Measurements from ENCODE around the gene ZDHHC12. TPM values are rescaled to one million over a fixed set of nuclear protein-coding genes. Genes with fewer than 3 reads are reported as not detected.

The ZDHHC12 gene
- total RNA-seq, 2 donors from 2014 or later: 69.9 to 129 TPM

GRCh38 chr9:128685636-128686489 is 38.1 kb downstream of the ZDHHC12 start:
- peaks cover 9% of the 10 kb centered on the region for H3K4me1 ChIP-seq
- peak overlapping the region; percentile 66 to 93 for H3K9ac ChIP-seq (ENCODE audit: low read depth in 2 of 2, low read length in 2 of 2)
- TF ChIP-seq CTCF (IDR thresholded peaks at IDR 0.05): no peak
- DNase-seq: peak; percentile 44
- H3K27ac ChIP-seq: peak overlapping the region; percentile 96
- intact Hi-C loops (cut with DNase I): no loop called here
- no peaks in the 10 kb centered on the region for H3K36me3 ChIP-seq
- H3K9me3 ChIP-seq: no peaks in the 10 kb centered on the region
- peak overlapping the region; percentile 22 for H3K4me3 ChIP-seq
- H3K27me3 ChIP-seq: no peaks in the 10 kb centered on the region

- H3K9me3 ChIP-seq: no peaks in the 10 kb centered on the region
- DNase-seq: peak; percentile 95
- H3K4me3 ChIP-seq: peak overlapping the region; percentile 59
- no peaks in the 10 kb centered on the region for H3K36me3 ChIP-seq
- TF ChIP-seq CTCF (IDR thresholded peaks at IDR 0.05): no peak
- H3K4me1 ChIP-seq: peaks cover 8% of the 10 kb centered on the region
- no peaks in the 10 kb centered on the region for H3K27me3 ChIP-seq
- H3K9ac ChIP-seq (ENCODE audit: low read depth in 2 of 2, low read length in 2 of 2): peak overlapping the region; percentile 62 to 93
- peak overlapping the region; percentile 96 for H3K27ac ChIP-seq
- intact Hi-C loops (cut with DNase I): no loop called here
These were observed 39.4 kb downstream of the ZDHHC12 start for GRCh38 chr9:128684325-128685199.

- Histone ChIP-seq H3K27ac (peak overlapping the region; percentile 96), H3K4me3 (peak overlapping the region; percentile 59), H3K9ac (ENCODE audit: low read depth in 2 of 2, low read length in 2 of 2) (peak overlapping the region; percentile 62 to 93), H3K9me3 (no peaks in the 10 kb centered on the region), H3K27me3 (no peaks in the 10 kb centered on the region), H3K36me3 (no peaks in the 10 kb centered on the region), H3K4me1 (peaks cover 8% of the 10 kb centered on the region)
- DNase-seq: no peak
- no peak for TF ChIP-seq CTCF (IDR thresholded peaks at IDR 0.05)
- intact Hi-C loops (cut with DNase I): no loop called here
These were observed 39.9 kb downstream of the ZDHHC12 start for GRCh38 chr9:128684065-128684324.

- H3K27ac ChIP-seq: peak overlapping the region; percentile 96
- TF ChIP-seq CTCF (IDR thresholded peaks at IDR 0.05): no peak
- DNase-seq: peak; percentile 74
- H3K9ac ChIP-seq (ENCODE audit: low read depth in 2 of 2, low read length in 2 of 2): peak overlapping the region; percentile 62 to 93
- intact Hi-C loops (cut with DNase I): no loop called here
- H3K4me3 ChIP-seq: peak overlapping the region; percentile 59
- H3K4me1 ChIP-seq: peaks cover 8% of the 10 kb centered on the region
- no peaks in the 10 kb centered on the region for H3K9me3 ChIP-seq
- H3K36me3 ChIP-seq: no peaks in the 10 kb centered on the region
- H3K27me3 ChIP-seq: no peaks in the 10 kb centered on the region
These were observed 40.4 kb downstream of the ZDHHC12 start for GRCh38 chr9:128683340-128684064.

- no peaks in the 10 kb centered on the region for H3K4me1 ChIP-seq
- no peak for DNase-seq
- H3K36me3 ChIP-seq: no peaks in the 10 kb centered on the region
- H3K27me3 ChIP-seq: no peaks in the 10 kb centered on the region
- H3K27ac ChIP-seq: no peak overlapping the region
- H3K4me3 ChIP-seq: no peak overlapping the region
- TF ChIP-seq CTCF (IDR thresholded peaks at IDR 0.05): no peak
- intact Hi-C loops (cut with DNase I): no loop called here
- no peak overlapping the region for H3K9ac ChIP-seq (ENCODE audit: low read depth in 2 of 2, low read length in 2 of 2)
- H3K9me3 ChIP-seq: no peaks in the 10 kb centered on the region
These were observed 46.1 kb downstream of the ZDHHC12 start for GRCh38 chr9:128677794-128678193.
